ENCODE data around the gene FAM234A.
"Not testable (repeated sequence)": the region's sequence is repeated elsewhere in the genome, so short reads cannot be mapped to it uniquely, and the experiment has no call there.

DNA sequence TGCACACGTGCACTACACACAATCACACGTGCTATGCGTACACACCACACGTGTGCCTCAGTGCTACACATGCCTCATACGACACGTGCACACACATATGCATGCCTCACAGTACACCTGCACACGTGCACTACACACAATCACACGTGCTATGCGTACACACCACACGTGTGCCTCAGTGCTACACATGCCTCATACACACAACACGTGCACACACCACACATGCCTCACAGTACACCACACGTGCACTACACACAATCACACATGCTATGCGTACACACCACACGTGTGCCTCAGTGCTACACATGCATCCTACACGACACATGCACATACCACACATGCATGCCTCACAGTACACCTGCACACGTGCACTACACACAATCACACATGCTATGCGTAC lies 32.9 kb downstream of the FAM234A start:
- TF ChIP-seq, protein P1, sequence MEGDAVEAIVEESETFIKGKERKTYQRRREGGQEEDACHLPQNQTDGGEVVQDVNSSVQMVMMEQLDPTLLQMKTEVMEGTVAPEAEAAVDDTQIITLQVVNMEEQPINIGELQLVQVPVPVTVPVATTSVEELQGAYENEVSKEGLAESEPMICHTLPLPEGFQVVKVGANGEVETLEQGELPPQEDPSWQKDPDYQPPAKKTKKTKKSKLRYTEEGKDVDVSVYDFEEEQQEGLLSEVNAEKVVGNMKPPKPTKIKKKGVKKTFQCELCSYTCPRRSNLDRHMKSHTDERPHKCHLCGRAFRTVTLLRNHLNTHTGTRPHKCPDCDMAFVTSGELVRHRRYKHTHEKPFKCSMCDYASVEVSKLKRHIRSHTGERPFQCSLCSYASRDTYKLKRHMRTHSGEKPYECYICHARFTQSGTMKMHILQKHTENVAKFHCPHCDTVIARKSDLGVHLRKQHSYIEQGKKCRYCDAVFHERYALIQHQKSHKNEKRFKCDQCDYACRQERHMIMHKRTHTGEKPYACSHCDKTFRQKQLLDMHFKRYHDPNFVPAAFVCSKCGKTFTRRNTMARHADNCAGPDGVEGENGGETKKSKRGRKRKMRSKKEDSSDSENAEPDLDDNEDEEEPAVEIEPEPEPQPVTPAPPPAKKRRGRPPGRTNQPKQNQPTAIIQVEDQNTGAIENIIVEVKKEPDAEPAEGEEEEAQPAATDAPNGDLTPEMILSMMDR (conservative IDR thresholded peaks at IDR 0.05), result not testable (repeated sequence)
- TF ChIP-seq ZFX (IDR thresholded peaks at IDR 0.05), result not testable (repeated sequence)
